AG04449 (cell line): Measurements from ENCODE around the gene LIMK2.

Experiments
- CTCF ChIA-PET: fragments of 350-600 bp; formaldehyde crosslinking; extraction: SDS; loops from one replicate; lab custom pipeline; 2021; ENCODE audit warnings: antibody characterized with exemption; lab: Yijun Ruan, JAX
- POLR2A ChIA-PET: fragments of 400-600, 350-600 bp; formaldehyde crosslinking; extraction: SDS; loops from one replicate; lab custom pipeline; 2020; ENCODE audit warnings: antibody characterized with exemption, inconsistent platforms; lab: Yijun Ruan, JAX
- DNase-seq: peaks from one replicate; pipeline ENCODE4 v3.0.0-alpha.2; 2010; ENCODE audit warnings: low read depth, low spot score
- H3K4me3 ChIP-seq: 2 replicates; pipeline ENCODE4 v1.5.1; 2011; ENCODE audit warnings: low read depth, mild to moderate bottlenecking, control low read depth, low read length
- TF ChIP-seq, protein P1 (sequence below): IDR thresholded peaks from one replicate; pipeline ENCODE4 v1.5.1; 2011; ENCODE audit warnings: mild to moderate bottlenecking, moderate library complexity, low read length, control low read depth, inconsistent platforms; ENCODE audit not compliant: insufficient read depth; ENCODE audit errors: missing control alignments

Gene LIMK2

DNA sequence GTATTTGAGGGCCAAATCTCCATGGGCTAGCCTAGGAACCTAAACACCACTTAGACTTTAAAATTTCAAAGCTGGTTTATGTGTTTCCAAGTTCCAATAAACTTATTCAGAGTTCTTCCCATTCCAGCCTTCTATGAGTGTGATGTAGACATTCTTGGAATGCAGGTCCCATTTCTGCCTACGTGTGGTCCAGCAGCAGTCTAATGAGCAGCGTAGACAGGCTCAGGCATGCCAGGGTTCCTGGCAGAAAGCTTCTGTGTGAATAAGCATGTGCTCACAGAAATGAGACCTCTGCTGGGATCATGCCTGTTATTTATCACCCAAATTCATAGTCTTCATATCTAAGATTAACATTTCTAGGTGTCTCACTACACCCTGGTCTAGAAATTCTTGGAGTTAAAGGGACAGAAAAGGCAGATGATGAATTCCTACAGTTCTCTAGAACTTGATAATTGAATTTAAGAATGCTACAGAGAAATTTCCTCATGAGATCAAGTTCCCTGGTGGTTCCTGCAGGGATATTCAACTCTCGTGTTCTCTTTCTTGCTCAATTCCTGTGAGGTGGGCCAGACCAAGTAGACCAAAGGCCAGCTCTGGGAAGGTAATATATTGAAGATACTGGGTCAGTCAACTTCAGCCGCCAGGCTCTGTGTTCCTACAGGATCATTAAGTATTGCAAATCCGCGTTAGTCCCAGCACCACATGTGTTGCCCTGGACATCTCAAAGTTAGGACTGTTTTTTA lies 34.5 kb upstream of the LIMK2 start:
- ChIA-PET CTCF (interaction anchor here (0.7 to 5.9 kb wide), 5 partner anchors 21 to 72 kb away, joined by 3 to 26 read pairs (median 3); partner anchors contain the start of gene LIMK2), POLR2A (interaction anchor here (0.6 to 1.1 kb wide), 3 partner anchors 14 to 70 kb away, joined by 3 to 4 read pairs (median 3); partner anchors contain the start of gene SELENOM)
- DNase-seq: peak; percentile 91
- TF ChIP-seq, protein P1, sequence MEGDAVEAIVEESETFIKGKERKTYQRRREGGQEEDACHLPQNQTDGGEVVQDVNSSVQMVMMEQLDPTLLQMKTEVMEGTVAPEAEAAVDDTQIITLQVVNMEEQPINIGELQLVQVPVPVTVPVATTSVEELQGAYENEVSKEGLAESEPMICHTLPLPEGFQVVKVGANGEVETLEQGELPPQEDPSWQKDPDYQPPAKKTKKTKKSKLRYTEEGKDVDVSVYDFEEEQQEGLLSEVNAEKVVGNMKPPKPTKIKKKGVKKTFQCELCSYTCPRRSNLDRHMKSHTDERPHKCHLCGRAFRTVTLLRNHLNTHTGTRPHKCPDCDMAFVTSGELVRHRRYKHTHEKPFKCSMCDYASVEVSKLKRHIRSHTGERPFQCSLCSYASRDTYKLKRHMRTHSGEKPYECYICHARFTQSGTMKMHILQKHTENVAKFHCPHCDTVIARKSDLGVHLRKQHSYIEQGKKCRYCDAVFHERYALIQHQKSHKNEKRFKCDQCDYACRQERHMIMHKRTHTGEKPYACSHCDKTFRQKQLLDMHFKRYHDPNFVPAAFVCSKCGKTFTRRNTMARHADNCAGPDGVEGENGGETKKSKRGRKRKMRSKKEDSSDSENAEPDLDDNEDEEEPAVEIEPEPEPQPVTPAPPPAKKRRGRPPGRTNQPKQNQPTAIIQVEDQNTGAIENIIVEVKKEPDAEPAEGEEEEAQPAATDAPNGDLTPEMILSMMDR: no peak
- no peak overlapping the region for H3K4me3 ChIP-seq

DNA sequence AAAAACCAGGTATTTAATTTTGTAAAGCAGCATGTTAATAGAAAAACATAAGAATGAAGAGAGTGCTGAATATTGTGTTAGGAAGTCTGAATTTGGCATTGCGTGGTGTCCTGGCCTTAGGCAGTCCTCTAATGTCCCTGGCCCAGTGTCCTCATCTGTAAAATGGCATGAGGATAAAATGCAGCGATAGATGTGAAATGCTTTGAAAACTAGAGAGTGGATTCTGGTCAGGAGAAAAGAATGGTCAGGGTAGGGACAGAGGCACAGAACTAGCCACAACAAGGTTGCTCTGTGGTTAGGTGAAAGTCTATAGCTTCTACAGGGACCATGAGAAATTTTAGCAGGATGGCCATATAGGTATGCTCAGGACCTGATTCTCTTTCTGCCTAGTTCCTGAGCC lies 33.2 kb upstream of the LIMK2 start:
- ChIA-PET CTCF (interaction anchor here (0.8 to 5.9 kb wide), 5 partner anchors 9 to 94 kb away, joined by 3 to 26 read pairs (median 4); partner anchors contain the start of genes LIMK2 and SELENOM), POLR2A (no interaction called here)
- TF ChIP-seq, protein P1: no peak
- DNase-seq: no peak
- H3K4me3 ChIP-seq: no peak overlapping the region

DNA sequence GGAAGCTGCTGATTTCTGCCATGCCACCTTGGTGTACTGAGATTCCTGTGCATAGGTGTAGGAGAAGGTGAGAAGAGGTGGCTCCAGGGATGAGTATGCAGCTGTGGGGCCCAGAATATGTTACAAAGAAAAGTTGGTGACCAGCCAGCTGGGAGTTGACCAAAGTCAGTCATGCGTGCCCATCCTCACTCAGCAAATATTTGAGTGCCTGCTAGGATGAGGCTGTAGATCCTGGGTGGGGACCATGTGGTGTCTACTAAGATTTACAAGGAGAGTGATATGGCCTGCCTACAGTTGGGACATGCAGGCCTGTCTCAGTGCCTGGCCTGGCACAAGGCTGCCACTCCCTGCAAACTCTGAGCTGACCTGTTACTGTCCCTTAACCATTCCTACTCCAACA lies 32.8 kb upstream of the LIMK2 start:
- POLR2A ChIA-PET: no interaction called here
- TF ChIP-seq, protein P1: no peak

DNA sequence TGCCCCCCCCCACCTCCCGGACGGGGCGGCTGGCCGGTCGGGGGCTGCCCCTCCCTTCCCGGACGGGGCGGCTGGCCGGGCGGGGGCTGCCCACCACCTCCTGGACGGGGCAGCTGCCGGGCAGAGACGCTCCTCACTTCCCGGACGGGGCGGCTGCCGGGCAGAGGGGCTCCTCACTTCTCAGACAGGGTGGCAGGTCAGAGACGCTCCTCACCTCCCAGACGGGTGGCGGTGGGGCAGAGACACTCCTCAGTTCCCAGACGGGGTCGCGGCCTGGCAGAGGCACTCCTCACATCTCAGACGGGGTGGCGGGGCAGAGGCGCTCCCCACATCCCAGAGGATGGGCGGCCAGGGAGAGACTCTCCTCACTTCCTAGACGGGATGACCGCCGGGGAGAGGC lies 28.1 kb upstream of the LIMK2 start:
- ChIA-PET CTCF (no interaction called here), POLR2A (no interaction called here)
- DNase-seq: no peak
- TF ChIP-seq, protein P1: no peak
- no peak overlapping the region for H3K4me3 ChIP-seq

More for the DNA sequence above, 32.8 kb upstream of the LIMK2 start:
- CTCF ChIA-PET: interaction anchor here (0.9 to 5.9 kb wide), 4 partner anchors 9 to 94 kb away, joined by 3 to 26 read pairs (median 5); partner anchors contain the start of gene LIMK2
- no peak overlapping the region for H3K4me3 ChIP-seq
- DNase-seq: no peak

DNA sequence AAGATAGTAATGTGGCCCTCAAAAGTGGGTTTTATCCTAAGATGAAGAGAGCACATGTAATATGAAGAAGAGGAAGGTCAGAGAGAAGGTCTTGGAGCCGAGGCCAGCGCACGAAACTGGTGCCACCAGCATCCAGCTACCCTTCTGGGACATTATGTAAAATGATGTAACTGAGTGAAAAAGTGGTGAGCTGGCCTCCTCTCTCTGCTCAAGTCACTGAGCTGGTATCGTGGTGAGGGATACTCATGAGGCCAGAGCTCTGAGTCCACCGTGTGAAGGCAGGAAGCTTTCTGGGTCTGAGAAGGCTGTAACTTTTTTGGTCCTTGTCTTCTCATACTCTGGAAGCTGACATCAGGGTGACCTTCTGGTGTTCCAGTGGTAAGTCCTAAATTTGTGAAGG lies 27.0 kb upstream of the LIMK2 start:
- POLR2A ChIA-PET: interaction anchor here (0.7 to 1.1 kb wide), 2 partner anchors 63 to 129 kb away, joined by 3 read pairs; no protein-coding TSS in a partner anchor

More for the DNA sequence above, 27.0 kb upstream of the LIMK2 start:
- CTCF ChIA-PET: interaction anchor here (0.8 to 9.8 kb wide), 4 partner anchors 9 to 88 kb away, joined by 3 to 79 read pairs (median 3); partner anchors contain the start of gene LIMK2
- no peak overlapping the region for H3K4me3 ChIP-seq
- TF ChIP-seq, protein P1: no peak
- no peak for DNase-seq
